NT2/D1 (cell line): ENCODE results near the gene LRCOL1.

Experiments
- DNase-seq: peaks from one replicate; pipeline ENCODE4 v3.0.0-alpha.2; 2011; ENCODE audit warnings: low read depth, low spot score
- H3K27me3 ChIP-seq: 2 replicates; pipeline ENCODE4 v1.6.0; 2011; ENCODE audit warnings: mild to moderate bottlenecking; ENCODE audit not compliant: insufficient read length, insufficient read depth
- H3K36me3 ChIP-seq: 2 replicates; pipeline ENCODE4 v1.6.1; 2011; ENCODE audit warnings: mild to moderate bottlenecking, low read length, mixed read lengths; ENCODE audit not compliant: insufficient read depth, insufficient read length
- H3K4me1 ChIP-seq: 2 replicates; pipeline ENCODE4 v1.5.1; 2011; ENCODE audit not compliant: insufficient read depth, insufficient read length
- H3K4me3 ChIP-seq: 2 replicates; pipeline ENCODE4 v1.5.1; 2011; ENCODE audit warnings: low read depth; ENCODE audit not compliant: insufficient read length
- H3K9ac ChIP-seq: 2 replicates; pipeline ENCODE4 v1.6.0; 2011; ENCODE audit warnings: low read depth; ENCODE audit not compliant: insufficient read length
- H3K9me3 ChIP-seq: 2 replicates; pipeline ENCODE4 v1.5.1; 2011; ENCODE audit warnings: mild to moderate bottlenecking, low read length; ENCODE audit not compliant: insufficient read depth
- SUZ12 ChIP-seq: IDR thresholded peaks from 2 replicates; pipeline ENCODE4 v1.6.1; 2011; ENCODE audit not compliant: insufficient read length, insufficient read depth; ENCODE audit errors: extremely low read depth
- YY1 ChIP-seq: IDR thresholded peaks from 2 replicates; pipeline ENCODE4 v1.6.1; 2011; ENCODE audit not compliant: insufficient read length, insufficient read depth
- ZNF274 ChIP-seq: IDR thresholded peaks from 2 replicates; pipeline ENCODE4 v1.6.1; 2011; ENCODE audit warnings: mild to moderate bottlenecking, low read depth, low read length

The LRCOL1 gene

DNA sequence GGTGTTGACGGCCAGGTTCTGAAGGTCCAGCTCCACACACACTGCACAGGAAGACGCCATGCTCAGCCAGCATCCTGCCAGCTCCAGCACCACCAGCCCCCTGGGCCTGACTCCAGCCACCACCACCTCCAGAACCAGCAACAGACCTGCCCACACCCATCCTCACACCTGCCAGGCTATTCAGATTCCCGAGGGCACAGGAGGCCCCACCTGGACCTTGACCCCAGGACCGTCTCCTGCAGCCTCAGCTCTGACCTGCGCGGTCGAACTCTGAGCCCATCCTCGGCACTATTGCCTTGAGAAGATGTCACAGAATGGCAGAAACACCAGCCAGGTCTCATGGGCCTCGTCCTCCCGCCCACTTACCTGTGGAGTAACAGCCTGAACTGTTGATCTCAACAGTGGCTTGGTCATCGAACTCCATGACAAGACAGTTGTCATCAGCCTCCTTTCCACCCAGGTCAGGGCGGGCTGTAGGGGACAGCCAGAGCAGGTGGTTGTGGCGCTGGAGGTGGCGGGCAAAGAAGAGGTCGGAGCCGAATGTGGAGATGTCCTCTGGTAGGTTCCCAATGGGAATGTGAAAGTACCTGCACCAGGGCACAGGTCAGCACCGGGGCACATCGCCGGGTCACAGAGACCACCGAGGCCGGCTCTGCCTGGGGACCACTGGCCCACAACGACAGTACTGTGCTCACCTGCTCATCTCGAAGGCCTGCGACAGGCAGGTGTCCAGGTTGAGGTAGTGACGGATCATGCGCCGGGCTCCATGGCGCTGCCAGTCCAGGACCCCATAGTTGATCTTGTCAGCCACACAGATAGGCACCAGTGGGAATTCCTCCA is 31.6 kb upstream of the LRCOL1 start:
- peaks cover 90% of the 10 kb centered on the region for H3K36me3 ChIP-seq
- no peaks in the 10 kb centered on the region for H3K27me3 ChIP-seq
- H3K9me3 ChIP-seq, result no peaks in the 10 kb centered on the region
- H3K4me3 ChIP-seq, result no peak overlapping the region
- no peak for DNase-seq
- TF ChIP-seq YY1, result no peak
- no peak for TF ChIP-seq ZNF274
- TF ChIP-seq SUZ12, result no peak
- H3K4me1 ChIP-seq, result peaks cover 3% of the 10 kb centered on the region
- no peak overlapping the region for H3K9ac ChIP-seq

DNA sequence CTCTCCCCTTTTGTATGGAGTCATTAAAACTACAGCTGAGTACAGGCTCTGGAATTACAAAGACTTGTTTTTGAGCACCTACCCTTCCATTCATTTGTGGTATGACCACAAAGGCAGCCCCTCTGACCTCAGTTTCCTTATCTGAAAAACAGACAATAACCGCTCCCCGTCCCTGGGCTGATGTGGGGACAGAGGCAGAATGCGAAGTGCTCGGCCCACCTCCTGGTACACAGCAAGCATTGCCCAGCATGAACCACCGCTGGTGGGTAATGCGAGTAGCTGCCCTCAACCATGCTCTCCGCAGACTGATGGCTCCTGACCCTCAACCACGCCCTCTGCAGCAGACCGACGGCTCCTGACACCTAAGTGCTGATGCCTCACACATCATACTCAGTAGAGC is 30.6 kb upstream of the LRCOL1 start:
- no peaks in the 10 kb centered on the region for H3K27me3 ChIP-seq
- TF ChIP-seq YY1 (no peak), SUZ12 (no peak), ZNF274 (no peak)
- H3K9ac ChIP-seq, result no peak overlapping the region
- H3K36me3 ChIP-seq, result peaks cover 92% of the 10 kb centered on the region
- peaks cover 6% of the 10 kb centered on the region for H3K4me1 ChIP-seq
- H3K4me3 ChIP-seq, result no peak overlapping the region
- no peaks in the 10 kb centered on the region for H3K9me3 ChIP-seq
- no peak for DNase-seq

DNA sequence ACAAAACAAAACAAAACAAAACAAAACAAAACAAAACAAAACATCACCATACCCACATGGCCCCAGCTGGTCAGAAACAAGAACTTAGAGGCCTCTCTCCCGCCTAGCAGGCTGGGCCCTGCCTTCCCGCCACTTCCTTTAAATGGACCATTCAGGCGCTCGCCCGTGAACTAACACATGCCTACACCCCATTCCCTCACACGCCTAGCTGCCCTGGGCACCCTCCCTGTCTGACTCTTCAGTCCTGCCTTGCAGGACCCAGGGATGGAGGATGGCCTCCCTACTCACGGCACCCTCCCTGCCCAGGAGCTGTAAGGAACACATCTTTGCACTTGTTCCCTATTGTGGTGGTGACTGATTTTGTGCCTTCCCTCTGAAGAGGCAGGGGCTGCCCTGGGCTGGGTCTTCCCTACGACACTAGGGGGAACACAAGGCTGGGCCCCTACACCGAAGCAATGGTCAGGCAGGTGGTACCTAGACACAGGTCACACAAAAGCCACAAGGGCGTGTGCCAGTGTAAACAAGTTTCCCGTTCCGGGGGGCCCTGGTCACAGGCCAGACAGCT is 29.7 kb upstream of the LRCOL1 start:
- Histone ChIP-seq H3K36me3 (peaks cover 93% of the 10 kb centered on the region), H3K9me3 (no peaks in the 10 kb centered on the region), H3K27me3 (no peaks in the 10 kb centered on the region), H3K9ac (no peak overlapping the region), H3K4me1 (peaks cover 6% of the 10 kb centered on the region), H3K4me3 (no peak overlapping the region)
- no peak for TF ChIP-seq ZNF274
- TF ChIP-seq YY1, result no peak
- TF ChIP-seq SUZ12, result no peak
- no peak for DNase-seq

DNA sequence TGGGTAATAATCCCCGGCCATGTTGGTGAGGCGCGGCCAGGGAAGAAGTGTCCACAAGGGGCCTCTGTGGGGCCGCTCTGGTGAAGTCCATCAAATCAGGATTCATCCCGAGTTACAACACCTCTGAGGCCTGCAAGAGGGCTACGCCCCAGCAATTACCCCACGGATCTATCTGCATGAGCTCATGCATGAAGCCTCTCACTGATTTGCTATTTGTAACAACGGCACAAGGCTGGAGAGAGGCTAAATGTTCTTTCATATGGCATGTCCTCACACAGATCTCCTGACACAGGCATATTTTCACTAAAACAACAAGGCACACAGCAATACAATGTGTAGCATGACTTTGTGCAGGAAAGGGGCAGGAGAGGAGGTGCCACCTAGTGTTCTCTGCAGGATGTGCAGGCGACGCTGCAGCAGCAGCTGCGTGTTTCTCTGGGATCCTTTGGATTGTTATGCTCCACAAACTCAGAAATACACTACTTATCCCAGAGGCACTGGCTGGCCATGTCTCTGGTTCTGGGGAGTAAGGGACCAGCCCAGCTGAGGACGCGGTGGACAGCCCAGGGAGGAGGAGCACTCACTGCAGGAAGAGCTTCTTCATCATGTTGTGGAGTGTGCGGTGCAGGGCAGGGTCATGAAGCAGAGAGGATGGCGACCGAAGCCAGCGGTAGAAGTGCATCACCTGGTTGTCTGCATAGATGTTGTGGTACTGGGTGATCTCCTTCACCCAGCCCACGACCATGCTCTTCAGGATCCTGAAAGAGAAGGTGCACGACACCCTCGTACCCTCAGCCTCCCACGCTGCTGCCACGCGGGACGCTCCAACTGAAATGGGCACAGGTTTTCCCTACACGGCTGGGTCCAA is 28.4 kb upstream of the LRCOL1 start:
- no peak for DNase-seq
- peaks cover 6% of the 10 kb centered on the region for H3K4me1 ChIP-seq
- no peaks in the 10 kb centered on the region for H3K27me3 ChIP-seq
- no peak overlapping the region for H3K4me3 ChIP-seq
- H3K9me3 ChIP-seq, result no peaks in the 10 kb centered on the region
- peaks cover 97% of the 10 kb centered on the region for H3K36me3 ChIP-seq
- no peak overlapping the region for H3K9ac ChIP-seq
- TF ChIP-seq SUZ12, result no peak
- TF ChIP-seq YY1, result no peak

DNA sequence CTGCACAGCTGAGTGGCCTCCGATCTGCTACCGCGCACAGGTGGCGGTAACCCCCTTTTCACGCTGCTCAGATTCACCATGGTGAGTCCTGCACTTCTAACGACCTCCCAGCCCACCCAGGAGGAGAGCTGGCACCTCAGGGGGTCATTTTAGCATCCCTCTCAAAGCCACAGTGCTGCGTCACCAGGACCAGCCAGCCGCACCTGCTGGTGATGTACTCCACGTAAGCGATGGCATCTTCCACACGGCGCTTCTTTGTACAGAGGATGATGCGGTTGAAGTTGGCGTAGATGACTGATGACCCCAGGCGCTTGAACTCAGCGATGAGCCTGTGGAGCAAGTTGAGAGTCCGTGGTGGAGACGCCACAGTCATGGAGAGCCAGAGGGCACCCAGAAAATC is 27.4 kb upstream of the LRCOL1 start:
- TF ChIP-seq YY1 (no peak), ZNF274 (no peak)
- Histone ChIP-seq H3K27me3 (no peaks in the 10 kb centered on the region), H3K9ac (no peak overlapping the region), H3K36me3 (peaks cover 97% of the 10 kb centered on the region), H3K4me3 (no peak overlapping the region), H3K9me3 (no peaks in the 10 kb centered on the region), H3K4me1 (peaks cover 6% of the 10 kb centered on the region)
- no peak for DNase-seq

DNA sequence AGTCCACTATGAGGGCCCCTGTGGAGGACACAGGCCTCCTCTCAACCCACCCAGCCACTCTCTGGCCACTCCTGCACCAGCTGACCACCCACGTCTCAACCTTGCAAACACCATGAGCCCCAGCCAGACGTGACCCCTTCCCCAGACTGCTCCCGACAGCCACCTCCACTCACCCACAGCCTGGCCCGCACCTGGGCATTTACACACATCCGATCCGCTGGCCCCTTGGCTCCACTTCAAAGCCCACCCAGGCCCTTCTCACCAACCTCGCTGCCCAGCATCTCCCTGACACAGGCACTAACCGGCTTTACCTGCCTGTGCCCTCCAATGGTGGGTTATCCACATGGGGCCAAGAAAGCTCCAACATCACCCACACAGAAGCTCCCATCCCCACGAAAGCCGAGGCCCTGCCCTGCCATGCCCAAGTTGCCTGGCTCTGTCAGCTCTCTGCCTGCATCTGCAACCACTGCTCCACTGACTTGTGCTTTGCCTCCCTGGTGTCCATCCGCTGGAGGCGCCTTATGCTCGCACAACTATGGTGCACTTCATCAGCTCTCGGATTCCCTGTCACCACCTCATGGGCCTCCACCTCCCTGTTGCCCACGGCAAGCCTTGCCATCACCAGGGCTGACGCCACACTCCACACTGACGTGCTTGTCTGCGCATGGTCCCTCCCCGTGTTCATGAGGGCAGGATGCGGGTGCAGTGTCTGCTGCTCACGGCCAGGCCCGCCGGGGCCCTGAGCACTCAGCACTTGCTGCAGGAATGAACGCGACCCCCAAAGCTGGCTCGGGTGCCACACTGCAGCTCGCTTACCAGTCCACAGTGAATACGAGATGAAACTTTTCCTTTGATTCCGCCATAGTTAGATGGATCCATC is 24.9 kb upstream of the LRCOL1 start:
- Histone ChIP-seq H3K9ac (no peak overlapping the region), H3K27me3 (no peaks in the 10 kb centered on the region), H3K4me1 (peaks cover 6% of the 10 kb centered on the region), H3K9me3 (no peaks in the 10 kb centered on the region), H3K36me3 (peaks cover 97% of the 10 kb centered on the region), H3K4me3 (no peak overlapping the region)
- no peak for TF ChIP-seq SUZ12
- no peak for TF ChIP-seq ZNF274
- TF ChIP-seq YY1, result no peak
- no peak for DNase-seq
